ENCODE results near the gene ANKRD45.

The ANKRD45 gene, protein sequence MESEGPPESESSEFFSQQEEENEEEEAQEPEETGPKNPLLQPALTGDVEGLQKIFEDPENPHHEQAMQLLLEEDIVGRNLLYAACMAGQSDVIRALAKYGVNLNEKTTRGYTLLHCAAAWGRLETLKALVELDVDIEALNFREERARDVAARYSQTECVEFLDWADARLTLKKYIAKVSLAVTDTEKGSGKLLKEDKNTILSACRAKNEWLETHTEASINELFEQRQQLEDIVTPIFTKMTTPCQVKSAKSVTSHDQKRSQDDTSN

GRCh38 chr1:173669491-173669941 is at the start of gene ANKRD45:
Gene ANKRD45 (minus strand): TSS chr1:173669851. CDS start chr1:173659418, 10,433 bp downstream.
- Histone ChIP-seq H3K4me3 (replicated peaks; ENCODE audit: low read depth, low read length) (peak within 1 kb of the TSS; percentile 11), H3K27me3 (replicated peaks; ENCODE audit: control insufficient read depth, insufficient read depth, low read length) (no peaks in the 10 kb centered on the region), H3K36me3 (ENCODE audit: control insufficient read depth, insufficient read depth, low read length) (no peaks in the 10 kb centered on the region)
- DNase-seq (ENCODE audit: extremely low read depth, insufficient read length) = peak; percentile 25
- no peak for TF ChIP-seq CTCF (IDR thresholded peaks at IDR 0.05; ENCODE audit: insufficient read depth, low read length, poor library complexity, severe bottlenecking)

GRCh38 chr1:173717238-173717637 is 47.6 kb upstream of the ANKRD45 start:
- Histone ChIP-seq H3K36me3 (ENCODE audit: control insufficient read depth, insufficient read depth, low read length) (no peaks in the 10 kb centered on the region; the same call in 1 of the 2 replicates), H3K27me3 (replicated peaks; ENCODE audit: control insufficient read depth, insufficient read depth, low read length) (no peaks in the 10 kb centered on the region), H3K4me3 (replicated peaks; ENCODE audit: low read depth, low read length) (no peak overlapping the region)
- no peak for DNase-seq (ENCODE audit: extremely low read depth, insufficient read length)
- no peak for TF ChIP-seq CTCF (IDR thresholded peaks at IDR 0.05; ENCODE audit: insufficient read depth, low read length, poor library complexity, severe bottlenecking)

DNA sequence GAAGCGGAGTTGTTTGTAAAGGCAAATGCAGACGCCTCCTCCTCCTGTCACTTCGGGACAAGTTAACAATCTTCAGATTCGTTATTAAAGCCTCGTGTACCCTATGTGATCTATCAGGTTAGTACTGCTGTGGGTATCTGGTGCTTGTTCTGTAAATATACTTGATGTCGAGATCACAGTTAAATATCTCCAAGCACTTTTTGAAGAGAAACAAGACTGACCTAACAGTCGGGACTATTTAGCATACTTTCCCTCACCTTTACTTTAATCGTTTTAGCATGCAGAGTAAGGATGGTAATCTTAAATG is 45.8 kb upstream of the ANKRD45 start:
- TF ChIP-seq CTCF (IDR thresholded peaks at IDR 0.05; ENCODE audit: insufficient read depth, low read length, poor library complexity, severe bottlenecking) = no peak
- no peak for DNase-seq (ENCODE audit: extremely low read depth, insufficient read length)

DNA sequence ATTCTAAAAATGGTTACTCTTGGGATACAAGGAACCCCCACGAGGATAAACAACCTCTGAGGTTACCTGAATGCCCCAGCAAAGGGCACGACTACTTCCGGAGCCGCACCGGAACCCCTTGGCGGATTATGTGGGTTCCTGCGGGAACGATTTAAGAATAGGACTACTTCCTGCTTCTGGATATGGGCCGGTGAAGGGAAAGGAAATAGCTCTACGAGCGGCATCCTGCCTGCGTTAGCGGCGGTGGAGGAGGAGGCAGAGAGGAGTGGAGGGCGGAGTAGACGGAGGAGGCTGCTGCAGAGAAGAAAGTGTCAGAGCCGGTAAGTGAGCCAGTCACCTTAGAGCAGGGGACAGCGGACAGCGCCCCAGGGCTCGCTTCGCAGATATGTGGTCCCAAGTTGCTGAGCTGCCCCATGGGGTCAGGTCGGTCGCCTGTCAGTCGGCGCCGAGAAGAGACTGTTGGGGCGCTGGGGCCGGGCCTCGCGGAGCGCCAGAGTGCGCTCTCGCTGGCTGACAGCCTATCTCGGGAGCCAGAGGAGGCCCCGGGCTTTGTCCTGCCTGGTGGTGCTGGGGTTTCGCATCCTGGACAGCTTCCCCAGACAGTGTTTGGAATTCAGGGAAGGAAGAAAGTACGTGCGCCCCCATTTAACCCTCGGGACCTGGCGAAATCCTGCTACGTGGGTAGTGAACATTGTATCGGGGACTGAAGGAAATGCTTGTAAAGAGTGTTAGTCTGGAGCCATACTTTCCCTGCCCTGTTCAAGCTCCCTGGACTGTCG is 45.3 kb upstream of the ANKRD45 start, which contains the start of gene KLHL20:
KLHL20 (plus strand) TSS at position 223 of the 779 bp plus-strand sequence. CDS start 1,063 bp downstream, outside the sequence.
- H3K36me3 ChIP-seq (ENCODE audit: control insufficient read depth, insufficient read depth, low read length) = no peaks in the 10 kb centered on the region
- H3K27me3 ChIP-seq (replicated peaks; ENCODE audit: control insufficient read depth, insufficient read depth, low read length) = no peaks in the 10 kb centered on the region
- peak within 1 kb of the TSS; percentile 80 for H3K4me3 ChIP-seq (replicated peaks; ENCODE audit: low read depth, low read length)
- peak; percentile 20 for TF ChIP-seq CTCF (IDR thresholded peaks at IDR 0.05; ENCODE audit: insufficient read depth, low read length, poor library complexity, severe bottlenecking)
- peak; percentile 87 for DNase-seq (ENCODE audit: extremely low read depth, insufficient read length)

More for the DNA sequence above, 45.8 kb upstream of the ANKRD45 start:
- H3K4me3 ChIP-seq (replicated peaks; ENCODE audit: low read depth, low read length) = peak overlapping the region; percentile 80
- no peaks in the 10 kb centered on the region for H3K36me3 ChIP-seq (ENCODE audit: control insufficient read depth, insufficient read depth, low read length)
- H3K27me3 ChIP-seq (replicated peaks; ENCODE audit: control insufficient read depth, insufficient read depth, low read length) = no peaks in the 10 kb centered on the region

DNA sequence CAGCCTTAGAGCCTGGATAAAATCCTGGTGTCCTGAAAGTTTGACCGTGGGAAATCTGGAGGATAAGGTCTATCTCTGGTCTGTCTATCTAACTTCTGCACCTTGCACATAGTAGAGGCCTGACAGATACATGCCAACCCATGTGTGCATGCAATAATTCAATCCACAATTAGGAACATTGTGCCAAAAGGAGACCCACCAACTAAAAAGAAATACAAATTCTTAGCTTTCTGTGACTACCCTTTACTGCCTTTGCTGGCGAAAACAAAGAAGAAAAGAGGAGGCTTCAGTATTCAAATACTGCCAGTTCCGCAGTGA is 44.7 kb upstream of the ANKRD45 start:
- no peak for DNase-seq (ENCODE audit: extremely low read depth, insufficient read length)
- H3K36me3 ChIP-seq (ENCODE audit: control insufficient read depth, insufficient read depth, low read length) = no peaks in the 10 kb centered on the region
- H3K27me3 ChIP-seq (replicated peaks; ENCODE audit: control insufficient read depth, insufficient read depth, low read length) = no peaks in the 10 kb centered on the region
- H3K4me3 ChIP-seq (replicated peaks; ENCODE audit: low read depth, low read length) = peak overlapping the region; percentile 80
- no peak for TF ChIP-seq CTCF (IDR thresholded peaks at IDR 0.05; ENCODE audit: insufficient read depth, low read length, poor library complexity, severe bottlenecking)
